ENCODE data around the gene RALA.

The RALA gene

GRCh38 chr7:39602351-39602750 is 21.0 kb upstream of the RALA start:
- Histone ChIP-seq H3K27me3 (ENCODE audit: control insufficient read depth in 1 of 2, insufficient read depth in 1 of 2, low read length in 2 of 2) (no peaks in the 10 kb centered on the region), H3K4me3 (ENCODE audit: insufficient read depth in 1 of 2, low read depth in 1 of 2, low read length in 2 of 2) (no peak overlapping the region)

DNA sequence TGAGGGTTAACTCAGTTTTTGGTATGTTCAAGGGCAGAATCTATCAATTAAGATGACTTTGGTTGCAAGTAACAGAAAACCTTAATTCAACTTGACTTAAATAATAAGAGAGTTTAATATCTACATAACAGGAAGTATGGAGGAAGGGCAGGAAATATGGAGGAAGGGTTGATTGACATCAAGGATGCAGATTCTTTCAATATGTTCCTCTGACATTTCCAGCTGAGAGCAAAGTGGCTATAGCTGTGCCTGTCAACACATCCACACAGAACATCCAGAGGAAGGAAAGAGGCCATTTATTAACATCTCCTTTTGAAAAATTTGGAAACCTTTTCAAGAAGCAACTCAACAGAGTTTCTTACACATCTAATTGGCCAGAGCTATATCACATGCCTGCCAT is 19.4 kb upstream of the RALA start:
- Histone ChIP-seq H2BK120ac (ENCODE audit: low read depth, low read length) (no peak overlapping the region), H2BK5ac (ENCODE audit: low read depth, low read length, poor library complexity, severe bottlenecking) (no peak overlapping the region), H3K36me3 (ENCODE audit: control insufficient read depth in 1 of 2, insufficient read depth in 2 of 2, low read depth in 1 of 2, low read length in 2 of 2) (no peaks in the 10 kb centered on the region), H2BK12ac (ENCODE audit: low read length in 2 of 2) (no peak overlapping the region), H3K79me1 (replicated peaks; ENCODE audit: low read length, poor library complexity, severe bottlenecking) (no peaks in the 10 kb centered on the region), H3K27me3 (ENCODE audit: control insufficient read depth in 1 of 2, insufficient read depth in 1 of 2, low read length in 2 of 2) (no peaks in the 10 kb centered on the region), H3K4ac (ENCODE audit: low read depth in 1 of 2, low read length in 2 of 2) (no peak overlapping the region), H4K91ac (ENCODE audit: low read length) (no peak overlapping the region), H2BK15ac (ENCODE audit: low read depth, poor library complexity, severe bottlenecking) (no peak overlapping the region), H3K4me2 (ENCODE audit: low read length, poor library complexity, severe bottlenecking) (no peak overlapping the region), H3K9me3 (ENCODE audit: control insufficient read depth, low read length) (no peaks in the 10 kb centered on the region), H3K14ac (ENCODE audit: low read length in 2 of 2) (no peak overlapping the region), H3K23ac (ENCODE audit: low read length in 2 of 2) (no peak overlapping the region), H3K18ac (ENCODE audit: low read depth in 1 of 2, low read length in 2 of 2) (no peak overlapping the region), H4K8ac (ENCODE audit: low read length) (no peak overlapping the region), H3K27ac (ENCODE audit: low read length, poor library complexity, severe bottlenecking) (no peak overlapping the region), H3K9ac (ENCODE audit: low read length) (no peak overlapping the region), H3K4me3 (ENCODE audit: insufficient read depth in 1 of 2, low read depth in 1 of 2, low read length in 2 of 2) (no peak overlapping the region), H2AK5ac (ENCODE audit: low read length, severe bottlenecking) (no peak overlapping the region), H3K4me1 (ENCODE audit: control insufficient read depth, insufficient read depth, low read depth, low read length) (no peaks in the 10 kb centered on the region), H2AFZ (ENCODE audit: low read depth, low read length) (no peak overlapping the region)
- no peak for DNase-seq

More at GRCh38 chr7:39602351-39602750, 21.0 kb upstream of the RALA start:
- Histone ChIP-seq H3K23ac (ENCODE audit: low read length in 2 of 2) (no peak overlapping the region), H3K4ac (ENCODE audit: low read depth in 1 of 2, low read length in 2 of 2) (no peak overlapping the region), H4K8ac (ENCODE audit: low read length) (no peak overlapping the region), H3K27ac (ENCODE audit: low read length, poor library complexity, severe bottlenecking) (no peak overlapping the region), H3K14ac (ENCODE audit: low read length in 2 of 2) (no peak overlapping the region), H3K9me3 (ENCODE audit: control insufficient read depth, low read length) (no peaks in the 10 kb centered on the region), H2BK12ac (ENCODE audit: low read length in 2 of 2) (no peak overlapping the region), H3K4me1 (ENCODE audit: control insufficient read depth, insufficient read depth, low read depth, low read length) (no peaks in the 10 kb centered on the region), H3K9ac (ENCODE audit: low read length) (peak overlapping the region; percentile 33), H2BK120ac (ENCODE audit: low read depth, low read length) (no peak overlapping the region), H2BK15ac (ENCODE audit: low read depth, poor library complexity, severe bottlenecking) (no peak overlapping the region), H3K4me2 (ENCODE audit: low read length, poor library complexity, severe bottlenecking) (no peak overlapping the region), H2BK5ac (ENCODE audit: low read depth, low read length, poor library complexity, severe bottlenecking) (no peak overlapping the region), H3K36me3 (ENCODE audit: control insufficient read depth in 1 of 2, insufficient read depth in 2 of 2, low read depth in 1 of 2, low read length in 2 of 2) (no peaks in the 10 kb centered on the region), H3K18ac (ENCODE audit: low read depth in 1 of 2, low read length in 2 of 2) (no peak overlapping the region), H4K91ac (ENCODE audit: low read length) (no peak overlapping the region), H3K79me1 (replicated peaks; ENCODE audit: low read length, poor library complexity, severe bottlenecking) (no peaks in the 10 kb centered on the region), H2AFZ (ENCODE audit: low read depth, low read length) (no peak overlapping the region), H2AK5ac (ENCODE audit: low read length, severe bottlenecking) (no peak overlapping the region)
- DNase-seq, result no peak
- WGBS, result 44% methylated on average over 2 of the region's 2 CpGs

DNA sequence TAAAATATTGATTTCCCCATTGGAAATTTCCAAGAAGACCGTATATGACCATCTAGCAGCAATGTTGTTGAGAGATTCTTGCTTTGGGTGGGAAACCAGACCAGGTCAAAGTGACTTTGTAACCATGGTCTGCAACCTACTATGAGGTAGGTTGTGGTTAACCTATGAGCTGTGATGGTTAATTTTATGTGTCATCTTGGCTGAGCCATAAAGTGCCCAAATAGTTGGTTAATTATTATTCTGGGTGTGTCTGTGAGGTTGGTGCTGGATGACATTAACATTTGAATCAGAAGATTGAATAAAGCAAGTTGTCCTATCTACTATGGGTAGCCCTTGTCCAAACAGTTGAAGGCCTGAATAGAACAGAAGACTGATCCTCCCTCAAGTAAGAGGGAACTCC is 18.3 kb upstream of the RALA start:
- H3K4me2 ChIP-seq (ENCODE audit: low read length, poor library complexity, severe bottlenecking), result no peak overlapping the region
- H3K4ac ChIP-seq (ENCODE audit: low read depth in 1 of 2, low read length in 2 of 2), result no peak overlapping the region
- no peak overlapping the region for H3K23ac ChIP-seq (ENCODE audit: low read length in 2 of 2)
- peak overlapping the region; percentile 43 for H3K9ac ChIP-seq (ENCODE audit: low read length)
- H3K36me3 ChIP-seq (ENCODE audit: control insufficient read depth in 1 of 2, insufficient read depth in 2 of 2, low read depth in 1 of 2, low read length in 2 of 2), result no peaks in the 10 kb centered on the region
- no peak overlapping the region for H4K8ac ChIP-seq (ENCODE audit: low read length)
- H3K4me1 ChIP-seq (ENCODE audit: control insufficient read depth, insufficient read depth, low read depth, low read length), result peaks cover 3% of the 10 kb centered on the region
- H3K9me3 ChIP-seq (ENCODE audit: control insufficient read depth, low read length), result no peaks in the 10 kb centered on the region
- no peak overlapping the region for H3K27ac ChIP-seq (ENCODE audit: low read length, poor library complexity, severe bottlenecking)
- H3K14ac ChIP-seq (ENCODE audit: low read length in 2 of 2), result no peak overlapping the region
- H2AFZ ChIP-seq (ENCODE audit: low read depth, low read length), result no peak overlapping the region
- no peaks in the 10 kb centered on the region for H3K79me1 ChIP-seq (replicated peaks; ENCODE audit: low read length, poor library complexity, severe bottlenecking)
- H2BK120ac ChIP-seq (ENCODE audit: low read depth, low read length), result no peak overlapping the region
- H2AK5ac ChIP-seq (ENCODE audit: low read length, severe bottlenecking), result no peak overlapping the region
- no peak overlapping the region for H3K18ac ChIP-seq (ENCODE audit: low read depth in 1 of 2, low read length in 2 of 2)
- H4K91ac ChIP-seq (ENCODE audit: low read length), result no peak overlapping the region
- H2BK15ac ChIP-seq (ENCODE audit: low read depth, poor library complexity, severe bottlenecking), result no peak overlapping the region
- DNase-seq, result no peak
- 100% methylated on average over 1 of the region's 1 CpG for WGBS
- H2BK12ac ChIP-seq (ENCODE audit: low read length in 2 of 2), result no peak overlapping the region
- no peak overlapping the region for H2BK5ac ChIP-seq (ENCODE audit: low read depth, low read length, poor library complexity, severe bottlenecking)
- no peaks in the 10 kb centered on the region for H3K27me3 ChIP-seq (ENCODE audit: control insufficient read depth in 1 of 2, insufficient read depth in 1 of 2, low read length in 2 of 2)
- H3K4me3 ChIP-seq (ENCODE audit: insufficient read depth in 1 of 2, low read depth in 1 of 2, low read length in 2 of 2), result no peak overlapping the region

- no peaks in the 10 kb centered on the region for H3K79me1 ChIP-seq (replicated peaks; ENCODE audit: low read length, poor library complexity, severe bottlenecking)
- no peak overlapping the region for H4K8ac ChIP-seq (ENCODE audit: low read length)
- H3K36me3 ChIP-seq (ENCODE audit: control insufficient read depth in 1 of 2, insufficient read depth in 2 of 2, low read depth in 1 of 2, low read length in 2 of 2), result no peaks in the 10 kb centered on the region
- H3K18ac ChIP-seq (ENCODE audit: low read depth in 1 of 2, low read length in 2 of 2), result no peak overlapping the region
- H2AFZ ChIP-seq (ENCODE audit: low read depth, low read length), result no peak overlapping the region
- DNase-seq, result no peak
- H2BK120ac ChIP-seq (ENCODE audit: low read depth, low read length), result no peak overlapping the region
- H2BK12ac ChIP-seq (ENCODE audit: low read length in 2 of 2), result no peak overlapping the region
- no peak overlapping the region for H3K23ac ChIP-seq (ENCODE audit: low read length in 2 of 2)
- H3K27ac ChIP-seq (ENCODE audit: low read length, poor library complexity, severe bottlenecking), result no peak overlapping the region
- peak overlapping the region; percentile 43 for H3K9ac ChIP-seq (ENCODE audit: low read length)
- peaks cover 3% of the 10 kb centered on the region for H3K4me1 ChIP-seq (ENCODE audit: control insufficient read depth, insufficient read depth, low read depth, low read length)
- no peak overlapping the region for H2BK5ac ChIP-seq (ENCODE audit: low read depth, low read length, poor library complexity, severe bottlenecking)
- no peak overlapping the region for H3K4me2 ChIP-seq (ENCODE audit: low read length, poor library complexity, severe bottlenecking)
- H3K9me3 ChIP-seq (ENCODE audit: control insufficient read depth, low read length), result no peaks in the 10 kb centered on the region
- H3K14ac ChIP-seq (ENCODE audit: low read length in 2 of 2), result no peak overlapping the region
- WGBS, result 100% methylated on average over 1 of the region's 2 CpGs
- H2AK5ac ChIP-seq (ENCODE audit: low read length, severe bottlenecking), result no peak overlapping the region
- H4K91ac ChIP-seq (ENCODE audit: low read length), result no peak overlapping the region
- no peak overlapping the region for H2BK15ac ChIP-seq (ENCODE audit: low read depth, poor library complexity, severe bottlenecking)
- H3K4ac ChIP-seq (ENCODE audit: low read depth in 1 of 2, low read length in 2 of 2), result no peak overlapping the region
- no peaks in the 10 kb centered on the region for H3K27me3 ChIP-seq (ENCODE audit: control insufficient read depth in 1 of 2, insufficient read depth in 1 of 2, low read length in 2 of 2)
- H3K4me3 ChIP-seq (ENCODE audit: insufficient read depth in 1 of 2, low read depth in 1 of 2, low read length in 2 of 2), result no peak overlapping the region
These were observed 17.0 kb upstream of the RALA start for GRCh38 chr7:39606352-39606751.
